ENCODE results near the gene GMPR.
"Not testable (repeated sequence)": the region's sequence is repeated elsewhere in the genome, so short reads cannot be mapped to it uniquely, and the experiment has no call there.

Gene GMPR

DNA sequence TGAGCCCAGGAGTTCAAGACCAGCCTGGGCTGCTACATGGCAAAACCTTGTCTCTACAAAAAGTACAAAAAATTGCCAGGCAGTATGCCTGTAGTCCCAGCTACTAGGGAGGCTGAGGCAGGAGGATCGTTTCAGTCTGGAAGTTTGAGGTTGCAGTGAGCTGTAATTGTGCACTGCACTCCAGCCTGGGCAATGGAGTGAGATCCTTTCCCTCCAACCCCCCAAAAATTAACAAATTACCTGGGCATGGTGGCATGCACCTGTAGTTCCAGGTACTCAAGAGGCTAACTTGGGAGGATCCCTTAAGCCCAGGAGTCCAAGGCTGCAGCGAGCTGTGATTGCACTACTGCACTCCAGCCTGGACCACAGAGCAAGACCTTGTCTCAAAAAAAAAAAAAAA, 29.4 kb upstream of the GMPR start:
- TF ChIP-seq JUND (IDR thresholded peaks at IDR 0.05; ENCODE audit: low read depth) = no peak
- no peak for DNase-seq (ENCODE audit: low read depth in 1 of 2, low spot score in 1 of 2)
- in situ Hi-C loops (cut with HindIII; ENCODE audit: low pct_unique_long_range_greater_than_20kb, low sequenced_read_pairs) = no loop called here

DNA sequence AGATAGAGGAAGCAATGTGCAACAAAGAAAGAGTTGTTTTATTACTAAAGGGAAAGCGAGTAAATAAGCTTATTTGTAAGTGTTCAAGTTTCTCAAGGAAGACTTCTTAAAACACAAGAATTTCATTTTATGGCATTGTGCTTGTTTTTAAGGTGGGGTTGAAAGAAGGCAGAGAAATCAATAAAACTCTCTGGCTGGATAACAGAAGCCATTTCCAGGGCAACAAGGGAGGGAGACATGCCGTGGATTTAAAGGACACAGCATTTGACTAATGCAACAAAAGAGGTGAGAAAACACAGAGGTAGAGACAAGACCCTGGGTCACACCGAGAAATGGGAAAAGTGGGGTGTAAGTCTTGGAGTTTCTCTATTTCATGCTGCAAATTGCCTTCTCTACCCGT, 28.8 kb upstream of the GMPR start:
- DNase-seq (ENCODE audit: low read depth in 1 of 2, low spot score in 1 of 2) = no peak
- in situ Hi-C loops (cut with HindIII; ENCODE audit: low pct_unique_long_range_greater_than_20kb, low sequenced_read_pairs) = no loop called here
- TF ChIP-seq JUND (IDR thresholded peaks at IDR 0.05; ENCODE audit: low read depth) = no peak

DNA sequence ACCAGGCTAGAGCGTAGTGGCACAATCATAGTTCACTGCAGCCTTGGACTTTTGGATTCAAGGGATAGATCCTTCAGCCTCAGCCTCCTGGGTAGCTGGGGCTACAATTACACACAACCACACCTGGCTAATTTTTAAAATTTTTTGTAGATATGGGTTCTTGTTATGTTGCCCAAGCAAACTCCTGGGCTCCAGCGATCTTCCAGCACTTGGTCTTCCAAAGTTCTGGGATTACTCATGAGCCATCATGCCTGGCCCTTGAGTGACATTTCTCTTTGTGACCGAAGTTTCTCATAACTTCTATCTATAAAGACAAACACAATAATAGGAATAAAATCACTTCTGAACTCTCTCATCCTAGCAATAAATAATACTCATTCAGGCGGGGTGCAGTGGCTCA, 26.1 kb upstream of the GMPR start:
- in situ Hi-C loops (cut with HindIII; ENCODE audit: low pct_unique_long_range_greater_than_20kb, low sequenced_read_pairs) = no loop called here
- no peak for DNase-seq (ENCODE audit: low read depth in 1 of 2, low spot score in 1 of 2)
- TF ChIP-seq JUND (IDR thresholded peaks at IDR 0.05; ENCODE audit: low read depth) = no peak

DNA sequence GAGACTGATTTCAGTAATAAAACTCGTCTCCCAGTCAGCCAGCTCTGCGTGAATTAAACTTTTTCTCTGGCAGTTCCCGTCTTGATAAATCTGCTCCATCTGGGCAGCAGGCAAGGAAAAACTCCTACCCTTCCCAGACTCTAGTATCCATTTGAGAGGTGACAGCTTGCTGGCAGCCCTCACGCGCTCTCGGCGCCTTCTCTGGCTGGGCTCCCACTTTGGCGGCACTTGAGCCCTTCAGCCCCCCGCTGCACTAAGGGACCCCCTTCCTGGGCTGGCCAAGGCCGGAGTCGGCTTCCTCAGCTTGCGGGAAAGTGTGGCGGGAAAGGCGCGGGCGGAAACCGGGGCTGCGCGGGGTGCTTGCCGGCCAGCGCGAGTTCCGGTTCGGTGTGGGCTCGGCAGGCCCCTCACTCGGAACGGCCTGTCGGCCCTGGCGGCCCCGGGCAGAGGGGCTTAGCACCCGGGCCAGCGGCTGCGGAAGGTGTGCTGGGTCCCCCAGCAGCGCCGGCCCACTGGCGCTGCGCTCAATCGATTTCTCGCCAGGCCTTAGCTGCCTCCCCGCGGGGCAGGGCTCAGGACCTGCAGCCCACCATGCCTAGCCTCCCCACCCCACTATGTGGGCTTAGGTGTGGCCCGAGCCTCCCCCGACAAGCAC, 21.8 kb upstream of the GMPR start:
- no peak for TF ChIP-seq JUND (IDR thresholded peaks at IDR 0.05; ENCODE audit: low read depth)
- DNase-seq (ENCODE audit: low read depth in 1 of 2, low spot score in 1 of 2) = no peak
- in situ Hi-C loops (cut with HindIII; ENCODE audit: low pct_unique_long_range_greater_than_20kb, low sequenced_read_pairs) = no loop called here

DNA sequence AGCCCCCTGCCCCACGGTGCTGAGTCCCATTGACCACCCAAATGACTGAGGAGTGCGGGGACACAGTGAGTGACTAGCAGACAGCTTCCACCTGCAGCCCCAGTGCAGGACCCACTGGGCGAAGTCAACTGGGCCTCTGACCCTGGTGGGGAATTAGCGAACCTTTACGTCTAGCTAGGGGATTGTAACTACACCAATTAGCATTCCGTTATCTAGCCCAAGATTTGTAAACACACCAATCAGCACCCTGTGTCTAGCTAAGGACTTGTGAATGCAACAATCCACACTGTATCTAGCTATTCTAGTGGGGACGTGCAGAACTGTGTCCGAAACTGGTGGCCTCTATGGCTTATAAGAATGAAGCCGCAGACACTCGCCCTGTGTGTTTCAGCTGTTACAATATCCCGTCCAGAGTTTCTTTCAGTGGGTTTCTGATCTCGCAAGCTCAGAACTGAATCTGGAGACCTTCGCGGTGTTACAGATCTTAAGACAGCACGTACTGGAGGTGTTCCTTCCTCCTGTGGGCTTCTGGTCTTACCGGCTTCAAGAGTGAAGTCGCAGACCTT, 21.1 kb upstream of the GMPR start:
- no peak for TF ChIP-seq JUND (IDR thresholded peaks at IDR 0.05; ENCODE audit: low read depth)
- no peak for DNase-seq (ENCODE audit: low read depth in 1 of 2, low spot score in 1 of 2)
- in situ Hi-C loops (cut with HindIII; ENCODE audit: low pct_unique_long_range_greater_than_20kb, low sequenced_read_pairs) = no loop called here

DNA sequence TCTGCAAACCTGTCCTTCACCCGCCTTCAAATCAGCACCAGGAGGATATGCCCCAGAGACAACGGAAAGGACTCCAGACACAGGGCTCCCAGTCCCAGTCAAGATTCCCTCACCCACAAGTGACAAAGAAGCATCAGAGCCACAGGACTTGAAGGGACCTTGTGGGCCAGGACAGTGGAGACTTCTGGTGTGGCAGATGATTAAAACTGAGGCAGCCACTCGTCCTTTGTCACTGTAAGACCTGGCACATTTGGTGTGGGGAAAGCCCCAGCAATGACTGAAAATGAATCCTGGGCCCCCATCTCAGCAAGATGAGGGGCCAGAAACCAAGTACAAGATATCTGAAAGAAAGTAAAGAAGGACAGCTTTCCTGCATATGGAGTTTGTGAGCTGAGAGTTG, 15.6 kb upstream of the GMPR start:
- in situ Hi-C loops (cut with HindIII; ENCODE audit: low pct_unique_long_range_greater_than_20kb, low sequenced_read_pairs) = no loop called here
- no peak for TF ChIP-seq JUND (IDR thresholded peaks at IDR 0.05; ENCODE audit: low read depth)
- no peak for DNase-seq (ENCODE audit: low read depth in 1 of 2, low spot score in 1 of 2)

DNA sequence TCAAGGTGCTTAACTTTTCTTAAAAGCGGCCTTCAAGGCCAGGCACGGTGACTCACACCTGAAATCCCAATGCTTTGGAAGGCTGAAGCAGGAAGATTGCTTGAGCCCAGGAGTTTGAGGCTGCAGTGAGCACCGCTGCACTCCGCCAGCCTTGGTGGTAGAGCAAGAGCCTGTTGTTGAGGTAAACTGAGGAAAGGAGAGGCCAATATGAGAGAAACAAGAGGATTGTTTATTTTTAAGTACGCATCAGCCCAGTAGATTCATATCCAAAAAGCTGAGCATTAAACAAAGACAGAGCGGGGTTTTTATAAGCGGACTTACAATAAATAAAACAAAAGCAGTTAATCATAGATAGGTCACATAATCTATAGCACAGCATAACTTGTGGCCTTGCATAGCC, 15.0 kb upstream of the GMPR start:
- no peak for TF ChIP-seq JUND (IDR thresholded peaks at IDR 0.05; ENCODE audit: low read depth)
- in situ Hi-C loops (cut with HindIII; ENCODE audit: low pct_unique_long_range_greater_than_20kb, low sequenced_read_pairs) = no loop called here
- no peak for DNase-seq (ENCODE audit: low read depth in 1 of 2, low spot score in 1 of 2)

DNA sequence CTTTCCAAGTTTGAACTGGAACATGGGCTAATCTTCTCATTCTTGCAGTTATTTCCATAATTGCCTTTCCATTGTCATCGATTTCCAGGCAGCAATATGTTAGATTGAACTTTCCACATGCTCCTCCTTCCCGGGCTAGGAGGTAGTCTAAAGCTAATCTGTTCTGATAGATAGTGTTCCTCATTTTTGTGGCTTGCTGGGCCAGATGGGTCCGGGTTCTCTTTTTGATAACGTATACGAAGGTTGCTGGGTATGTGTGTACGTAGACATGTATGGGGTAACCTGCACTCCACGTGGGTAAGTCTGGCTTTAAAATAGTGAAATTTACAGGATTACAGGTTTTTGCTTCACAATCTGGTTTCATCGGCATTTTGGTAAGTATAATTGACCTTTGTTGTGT, 14.0 kb upstream of the GMPR start:
- in situ Hi-C loops (cut with HindIII; ENCODE audit: low pct_unique_long_range_greater_than_20kb, low sequenced_read_pairs) = no loop called here
- TF ChIP-seq JUND (IDR thresholded peaks at IDR 0.05; ENCODE audit: low read depth) = no peak
- DNase-seq (ENCODE audit: low read depth in 1 of 2, low spot score in 1 of 2) = no peak

DNA sequence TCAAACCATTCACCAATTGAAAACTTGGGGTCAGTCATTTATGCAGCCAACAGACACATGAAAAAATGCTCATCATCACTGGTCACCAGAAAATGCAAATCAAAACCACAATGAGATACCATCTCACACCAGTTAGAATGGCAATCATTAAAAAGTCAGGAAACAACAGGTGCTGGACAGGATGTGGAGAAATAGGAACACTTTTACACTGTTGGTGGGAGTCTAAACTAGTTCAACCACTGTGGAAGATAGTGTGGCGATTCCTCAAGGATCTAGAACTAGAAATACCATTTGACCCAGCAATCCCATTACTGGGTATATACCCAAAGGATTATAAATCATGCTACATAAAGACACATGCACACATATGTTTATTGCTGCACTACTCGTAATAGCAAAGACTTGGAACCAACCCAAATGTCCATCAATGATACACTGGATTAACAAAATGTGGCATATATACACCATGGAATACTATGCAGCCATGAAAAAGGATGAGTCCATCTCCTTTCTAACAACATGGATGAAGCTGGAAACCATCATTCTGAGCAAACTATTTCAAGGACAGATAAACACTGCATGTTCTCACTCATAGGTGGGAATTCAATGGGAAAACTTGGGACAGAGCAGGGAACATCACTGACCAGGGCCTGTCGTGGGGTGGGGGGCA, 13.2 kb upstream of the GMPR start:
- in situ Hi-C loops (cut with HindIII; ENCODE audit: low pct_unique_long_range_greater_than_20kb, low sequenced_read_pairs); DNase-seq (ENCODE audit: low read depth in 1 of 2, low spot score in 1 of 2): not testable (repeated sequence)

DNA sequence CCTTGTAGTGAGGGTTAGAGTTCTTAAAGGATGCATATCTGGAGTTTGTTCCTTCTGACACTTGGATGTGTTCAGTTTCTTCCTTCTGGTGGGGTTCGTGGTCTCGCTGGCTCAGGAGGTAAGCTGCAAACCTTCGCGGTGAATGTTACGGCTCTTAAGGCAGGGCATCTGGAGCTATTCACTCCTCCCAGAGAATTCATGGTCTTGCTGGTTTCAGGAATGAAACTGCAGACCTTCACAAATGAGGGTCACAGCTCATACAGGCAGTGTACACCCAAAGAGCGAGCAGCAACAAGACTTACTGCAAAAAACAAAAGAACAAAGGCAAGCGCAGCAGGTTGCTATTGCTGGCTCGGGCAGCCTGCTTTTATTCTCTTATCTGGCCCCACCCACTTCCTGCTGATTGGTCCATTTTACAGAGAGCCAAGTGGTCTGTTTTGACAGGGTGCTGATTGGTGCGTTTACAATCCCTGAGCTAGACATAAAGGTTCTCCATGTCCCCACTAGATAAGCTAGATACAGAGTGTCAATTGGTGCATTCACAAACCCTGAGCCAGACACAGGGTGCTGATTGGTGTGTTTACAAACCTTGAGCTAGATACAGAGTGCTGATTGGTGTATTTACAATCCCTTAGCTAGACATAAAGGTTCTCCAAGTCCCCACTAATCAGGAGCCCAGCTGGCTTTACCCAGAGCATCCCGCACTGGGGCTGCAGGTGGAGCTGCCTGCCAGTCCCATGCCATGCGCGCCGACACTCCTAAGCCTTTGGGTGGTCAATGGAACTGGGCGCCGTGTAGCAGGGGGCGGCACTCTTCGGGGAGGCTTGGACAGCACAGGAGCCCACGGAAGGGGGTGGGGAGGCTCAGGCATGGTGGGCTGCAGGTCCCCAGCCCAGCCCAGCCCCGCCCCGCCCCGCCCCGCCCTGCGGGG, 12.0 kb upstream of the GMPR start:
- in situ Hi-C loops (cut with HindIII; ENCODE audit: low pct_unique_long_range_greater_than_20kb, low sequenced_read_pairs); DNase-seq (ENCODE audit: low read depth in 1 of 2, low spot score in 1 of 2): not testable (repeated sequence)

DNA sequence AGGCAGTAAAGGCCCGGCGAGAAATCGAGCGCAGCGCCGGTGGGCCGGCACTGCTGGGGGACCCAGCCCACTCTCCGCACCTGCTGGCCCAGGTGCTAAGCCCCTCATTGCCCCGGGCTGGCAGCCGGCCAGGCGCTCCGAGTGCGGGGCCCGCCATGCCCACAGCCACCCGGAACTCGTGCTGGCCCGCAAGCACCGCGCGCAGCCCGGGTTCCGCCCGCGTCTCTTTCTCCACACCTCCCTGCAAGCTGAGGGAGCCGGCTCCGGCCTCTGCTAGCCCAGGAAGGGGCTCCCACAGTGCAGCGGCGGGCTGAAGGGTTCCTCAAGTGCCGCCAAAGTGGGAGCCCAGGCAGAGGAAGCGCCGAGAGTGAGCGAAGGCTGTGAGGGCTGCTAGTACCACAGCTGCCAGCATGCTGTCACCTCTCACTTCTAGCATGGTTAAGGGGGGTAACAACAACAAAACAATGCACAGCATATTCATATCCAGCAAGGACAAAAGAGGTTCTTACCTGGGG, 11.3 kb upstream of the GMPR start:
- in situ Hi-C loops (cut with HindIII; ENCODE audit: low pct_unique_long_range_greater_than_20kb, low sequenced_read_pairs) = no loop called here
- DNase-seq (ENCODE audit: low read depth in 1 of 2, low spot score in 1 of 2) = no peak

DNA sequence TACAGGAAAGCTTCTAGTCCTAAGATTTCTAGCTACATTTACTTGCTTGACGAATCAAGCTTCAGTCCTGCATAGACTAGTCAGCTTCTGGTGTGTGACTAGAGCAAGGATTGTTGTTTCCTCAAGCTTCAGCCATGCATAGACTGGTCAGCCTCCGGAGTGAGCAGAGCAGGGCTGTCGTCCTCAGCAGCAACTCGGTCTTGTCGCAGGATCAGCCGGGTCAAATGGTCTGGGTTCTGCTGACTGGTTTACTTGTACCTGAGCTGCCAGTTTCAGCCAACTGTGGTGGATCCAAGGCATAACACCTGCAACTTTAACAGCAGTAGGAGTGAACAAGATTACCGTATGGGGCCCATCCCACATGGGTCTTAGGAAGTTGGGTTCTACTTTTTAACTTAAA, 10.8 kb upstream of the GMPR start:
- DNase-seq (ENCODE audit: low read depth in 1 of 2, low spot score in 1 of 2) = no peak
- in situ Hi-C loops (cut with HindIII; ENCODE audit: low pct_unique_long_range_greater_than_20kb, low sequenced_read_pairs) = no loop called here
- TF ChIP-seq JUND (IDR thresholded peaks at IDR 0.05; ENCODE audit: low read depth) = no peak

More for the DNA sequence above, 11.3 kb upstream of the GMPR start:
- TF ChIP-seq JUND (IDR thresholded peaks at IDR 0.05; ENCODE audit: low read depth) = no peak

Measured in T47D (cell line).